HPDE6-E6E7 (cell line): ENCODE data around the gene EPS8L3.

Experiments
- DNase-seq: peaks from one replicate; pipeline ENCODE4 v3.0.0; 2011; ENCODE audit warnings: missing footprints; ENCODE audit errors: extremely low spot score

EPS8L3 gene

DNA sequence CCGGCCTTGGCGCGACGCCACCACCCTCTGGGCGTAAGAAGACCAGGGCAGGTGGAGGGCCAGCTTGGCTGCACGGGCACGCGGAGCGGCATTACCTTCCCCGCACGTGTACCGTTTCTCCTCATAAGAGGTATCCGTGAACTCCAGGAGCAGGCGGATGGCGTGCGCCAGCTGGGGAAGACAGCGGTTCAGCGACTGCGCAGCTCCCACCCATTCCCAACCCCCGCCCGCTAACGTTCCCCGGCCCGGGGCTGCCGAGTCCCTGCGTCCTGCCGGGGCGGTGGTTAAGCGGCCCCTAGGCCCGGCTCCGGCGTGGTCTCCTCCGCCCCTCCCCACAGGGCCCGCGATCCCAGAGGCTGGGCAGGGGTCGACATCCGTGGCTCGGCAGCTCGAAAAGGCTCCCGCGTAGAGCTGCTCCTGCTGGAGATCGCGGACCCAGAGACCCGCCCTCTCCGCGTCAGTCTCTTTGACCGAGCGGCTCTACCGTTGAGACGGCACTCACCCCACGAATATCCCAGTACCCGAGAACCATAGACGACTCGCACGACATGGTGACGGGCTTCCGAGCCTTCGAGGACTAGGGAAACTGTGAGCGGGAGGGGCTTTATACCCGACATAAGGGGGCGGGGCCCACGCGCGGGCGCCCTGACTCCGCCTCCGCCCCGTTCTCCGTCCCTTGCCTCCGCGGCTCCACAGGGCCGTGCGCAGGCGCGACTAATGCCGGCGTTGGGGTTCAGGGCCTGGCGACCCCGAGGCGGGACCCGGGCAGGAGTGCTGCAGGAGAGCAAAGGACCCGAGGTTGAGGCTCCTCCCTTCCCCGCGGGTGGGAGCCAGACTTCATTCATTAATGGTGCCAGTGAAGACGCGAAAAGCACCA is 23.7 kb downstream of the EPS8L3 start:
- peak; percentile 66 for DNase-seq

DNA sequence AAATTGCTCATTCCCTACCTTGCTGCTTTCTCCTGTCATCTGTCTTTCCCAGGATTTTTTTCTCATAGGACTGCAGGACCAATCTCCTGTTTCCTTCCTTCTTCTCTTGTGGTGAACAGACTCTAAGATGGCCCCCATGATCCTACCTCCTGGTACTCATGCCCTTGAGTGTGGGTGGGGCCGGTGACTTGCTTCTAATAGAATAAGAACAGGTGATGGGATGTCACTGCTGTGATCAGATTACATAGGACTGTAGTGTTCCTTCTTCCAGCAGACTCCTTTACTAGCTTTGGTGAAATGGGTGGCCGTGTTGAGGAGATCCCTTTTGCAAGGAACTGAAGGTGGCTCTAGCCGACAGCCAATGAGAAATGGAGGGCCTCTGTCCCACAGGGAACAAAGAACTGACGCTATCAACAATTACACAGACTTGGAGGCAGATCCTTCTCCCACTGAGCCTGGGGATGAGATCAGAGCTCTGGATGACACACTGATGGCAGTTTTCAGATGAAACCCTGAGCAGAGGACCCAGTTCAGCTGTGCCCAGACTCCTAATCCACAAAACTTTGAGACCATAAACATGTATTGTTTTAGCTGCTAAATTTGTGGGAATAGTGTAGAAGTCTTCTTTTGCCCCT is 30.4 kb downstream of the EPS8L3 start:
- no peak for DNase-seq

DNA sequence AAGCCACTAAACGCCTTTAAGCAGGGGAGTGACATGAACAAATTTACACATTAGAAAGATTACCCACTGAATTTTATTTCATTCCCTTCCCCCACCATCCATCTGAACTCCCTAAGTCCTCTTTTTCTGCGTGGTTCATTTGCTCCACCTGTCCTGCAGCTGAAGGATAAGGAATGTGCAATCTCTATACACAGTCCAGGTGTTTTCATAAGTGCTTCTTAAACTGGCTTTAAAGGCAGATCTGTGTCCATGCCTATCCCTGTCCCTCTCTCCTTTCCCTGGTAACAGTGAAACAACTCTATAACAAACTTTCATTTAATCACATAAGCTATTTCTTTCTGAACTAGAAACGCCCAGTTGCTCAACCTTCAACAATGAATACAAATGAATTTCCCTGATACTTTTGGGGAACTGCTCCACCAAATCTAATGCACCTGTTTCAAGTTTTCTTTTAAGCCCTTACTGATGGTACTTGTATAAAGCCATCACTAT is 31.3 kb downstream of the EPS8L3 start:
- DNase-seq = no peak

DNA sequence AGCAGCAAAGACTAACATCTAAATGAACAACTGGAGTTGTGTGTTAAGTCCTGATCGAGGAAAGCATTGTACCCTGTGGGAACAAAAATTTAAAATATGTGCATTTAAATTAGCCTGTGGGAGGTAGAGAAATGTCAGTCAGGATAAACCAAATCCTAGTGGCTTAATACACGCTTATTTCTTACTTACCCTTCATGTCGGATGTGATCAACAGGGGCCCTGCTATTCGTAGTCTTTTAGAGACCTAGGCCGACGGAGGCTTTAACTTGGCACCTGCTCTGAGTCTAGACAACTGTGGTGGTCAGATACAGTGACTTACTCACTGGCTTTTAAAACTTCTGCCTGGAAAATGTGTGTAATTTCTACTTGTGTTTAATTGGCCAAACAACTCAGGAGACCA is 33.1 kb downstream of the EPS8L3 start:
- DNase-seq = no peak

DNA sequence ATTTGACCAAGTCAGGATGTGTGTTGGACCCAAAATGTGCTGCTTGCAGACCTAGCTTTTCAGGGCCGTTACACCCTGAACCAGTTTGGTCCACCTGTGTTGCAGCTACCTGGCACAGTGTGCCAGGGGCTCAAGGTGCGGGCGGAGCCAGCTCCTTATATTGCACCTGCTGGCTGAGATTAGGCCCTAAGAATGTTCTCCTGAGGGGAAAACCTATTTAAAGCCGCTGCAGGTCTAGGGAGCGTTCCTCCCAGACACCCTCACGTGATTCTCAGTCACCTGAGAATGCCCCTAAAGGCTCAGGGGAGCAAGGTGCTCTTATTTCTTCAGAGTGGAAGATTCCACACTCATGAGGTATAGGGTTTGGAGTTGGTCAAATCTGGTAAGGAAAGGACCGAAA is 34.9 kb downstream of the EPS8L3 start:
- no peak for DNase-seq

DNA sequence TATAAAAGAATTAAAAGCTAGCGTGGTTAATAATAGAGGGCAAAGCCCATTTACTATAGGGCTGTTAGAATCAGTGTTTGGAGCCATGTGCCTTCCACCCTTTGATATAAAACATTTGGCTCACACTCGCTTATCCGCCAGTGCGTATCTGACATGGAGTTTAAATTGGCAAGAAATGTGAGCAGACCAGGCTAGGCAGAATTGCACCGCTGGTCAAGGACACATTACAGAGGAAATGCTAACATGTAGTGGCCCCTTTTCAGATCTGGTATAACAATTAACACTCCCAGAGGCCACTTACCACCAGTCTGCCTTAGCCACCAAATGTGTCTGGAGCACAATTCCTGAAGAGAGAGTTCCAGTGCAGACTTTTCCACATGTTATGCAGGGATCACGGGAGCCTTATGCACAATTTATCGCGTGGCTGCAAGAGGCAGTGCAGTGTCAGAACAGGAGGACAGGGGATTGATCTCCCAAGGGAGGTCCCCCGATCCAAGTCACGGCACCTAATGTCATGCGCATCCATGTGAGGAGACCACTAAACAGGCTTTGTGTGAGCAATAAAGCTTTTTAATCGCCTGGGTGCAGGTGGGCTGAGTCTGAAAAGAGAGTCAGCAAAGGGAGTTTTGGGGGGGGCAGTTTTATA is 36.9 kb downstream of the EPS8L3 start:
- DNase-seq = no peak

DNA sequence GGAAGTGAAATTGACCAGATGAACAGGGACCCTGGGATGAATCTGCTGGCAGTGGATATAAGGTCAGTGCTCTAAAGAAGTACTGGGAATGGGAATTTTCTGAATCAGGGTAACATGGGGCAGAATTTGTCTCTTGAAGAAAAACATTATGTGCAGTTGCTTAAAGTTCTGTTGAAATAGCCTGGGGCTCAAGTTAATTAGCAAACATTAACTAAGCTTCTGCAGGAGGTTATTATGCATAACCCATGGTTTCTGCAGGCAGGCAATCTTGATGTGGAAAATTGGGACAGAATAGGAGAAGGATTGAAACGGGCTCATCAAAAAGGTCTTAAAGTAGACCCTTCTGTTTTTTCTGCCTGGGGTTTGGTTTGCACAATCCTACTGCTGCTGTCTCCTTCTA is 37.7 kb downstream of the EPS8L3 start:
- no peak for DNase-seq

DNA sequence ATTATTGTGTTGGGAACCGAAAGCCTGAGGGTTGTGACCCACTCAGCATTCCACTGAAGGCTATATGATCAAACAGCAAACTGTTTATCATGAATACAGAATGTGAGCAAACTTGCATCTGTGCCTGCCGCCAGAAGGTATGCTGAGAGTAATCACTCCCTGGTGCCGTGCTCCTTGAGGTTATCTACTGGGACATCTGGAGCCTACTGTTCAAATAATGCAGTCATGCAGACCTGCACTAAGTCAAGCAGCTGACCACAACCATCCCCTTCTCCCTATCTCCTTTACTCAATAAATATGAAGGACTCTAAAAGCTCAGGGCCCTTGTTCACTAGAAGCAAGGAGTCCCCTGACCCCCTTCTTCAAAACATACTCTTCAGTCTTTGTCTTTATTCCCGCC is 38.2 kb downstream of the EPS8L3 start:
- DNase-seq = no peak

DNA sequence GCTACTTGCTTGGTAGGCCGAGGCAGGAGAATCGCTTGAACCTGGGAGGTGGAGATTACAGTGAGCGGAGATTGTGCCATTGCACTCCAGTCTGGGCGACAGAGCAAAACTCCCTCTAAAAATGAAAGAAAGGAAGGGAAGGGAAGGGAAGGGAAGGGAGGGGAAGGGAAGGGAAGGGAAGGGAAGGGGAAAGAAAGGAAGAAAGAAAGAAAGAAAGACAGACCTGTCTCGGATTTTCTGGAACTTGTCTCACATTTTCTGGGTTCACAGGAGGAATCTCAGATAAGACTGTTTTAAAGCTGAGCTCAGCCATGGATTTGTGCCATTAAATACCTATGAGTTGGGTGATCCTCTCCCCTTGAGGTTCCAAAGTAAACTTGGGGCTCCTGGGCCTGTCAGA is 38.8 kb downstream of the EPS8L3 start:
- no peak for DNase-seq

DNA sequence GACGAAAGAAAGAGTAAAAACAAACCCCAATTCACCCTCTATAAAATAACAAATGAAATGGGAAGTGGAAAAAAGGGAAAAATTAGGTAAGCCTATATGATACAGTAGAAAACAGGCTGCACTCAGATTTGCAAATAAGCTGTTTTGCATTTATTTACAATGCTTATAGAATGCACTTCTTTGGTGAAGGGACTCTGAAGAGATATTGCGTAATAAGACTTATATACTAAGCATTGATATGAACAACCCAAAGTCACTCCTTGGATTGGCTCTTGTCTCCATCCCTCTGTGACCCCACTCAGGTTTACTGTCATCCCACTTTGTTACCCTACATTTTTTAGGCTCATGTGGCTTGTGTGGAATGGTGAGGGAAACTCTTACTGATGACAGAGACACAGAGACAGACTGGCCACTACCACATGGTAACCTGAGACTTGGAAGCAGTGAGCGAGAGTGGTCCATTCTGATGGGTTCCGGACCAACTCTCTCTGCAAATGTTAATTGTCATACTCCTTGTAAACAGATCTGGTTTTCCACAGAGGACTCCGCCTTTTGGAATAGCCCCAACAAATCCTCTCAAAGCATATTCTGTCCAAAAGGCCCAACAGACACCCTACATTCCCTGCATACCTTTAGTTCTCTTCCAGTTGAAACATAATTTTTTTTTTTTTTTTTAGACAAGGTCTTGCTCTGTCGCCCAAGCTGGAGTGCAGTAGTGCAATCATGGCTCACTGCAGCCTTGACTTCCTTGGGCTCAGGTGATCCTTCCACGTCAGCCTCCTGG is 40.6 kb downstream of the EPS8L3 start:
- no peak for DNase-seq

DNA sequence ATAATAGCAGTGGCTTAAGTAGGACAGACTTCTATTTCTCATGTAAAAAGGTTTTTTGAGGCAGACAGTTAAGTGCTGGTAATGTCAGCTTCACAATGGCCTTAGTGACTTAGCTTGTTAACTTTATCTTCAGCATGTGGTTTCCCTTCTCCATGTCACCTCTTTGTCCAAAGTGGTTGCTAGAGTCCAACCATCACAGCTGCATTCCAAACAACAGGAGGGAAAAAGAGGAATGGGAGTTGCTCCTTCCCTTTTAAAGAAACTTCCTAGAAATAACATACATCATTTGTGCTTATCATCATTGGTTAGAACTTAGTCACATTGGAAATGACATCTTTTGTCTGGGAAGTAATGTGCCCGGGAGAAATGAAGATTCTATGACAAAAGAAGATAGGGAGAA is 41.8 kb downstream of the EPS8L3 start:
- no peak for DNase-seq

DNA sequence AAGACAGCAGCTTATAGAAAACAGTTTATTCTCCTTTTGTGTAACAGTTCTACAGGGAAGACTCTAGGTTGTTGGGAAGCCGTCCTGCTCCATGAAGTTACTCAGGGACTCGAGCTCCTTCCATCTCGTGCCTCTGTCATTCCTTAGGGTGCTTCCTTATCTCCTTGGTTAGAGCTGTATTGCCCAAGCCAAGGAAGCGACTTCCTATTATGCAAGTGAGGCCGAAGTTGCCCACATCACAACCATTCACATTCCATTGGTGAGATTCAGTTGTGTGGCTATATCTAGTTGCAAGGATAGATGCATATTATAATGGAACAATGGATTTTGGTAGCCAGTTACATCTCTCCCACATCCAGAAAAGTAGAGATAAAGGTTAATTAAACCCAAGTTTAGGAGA is 42.7 kb downstream of the EPS8L3 start:
- DNase-seq = no peak

DNA sequence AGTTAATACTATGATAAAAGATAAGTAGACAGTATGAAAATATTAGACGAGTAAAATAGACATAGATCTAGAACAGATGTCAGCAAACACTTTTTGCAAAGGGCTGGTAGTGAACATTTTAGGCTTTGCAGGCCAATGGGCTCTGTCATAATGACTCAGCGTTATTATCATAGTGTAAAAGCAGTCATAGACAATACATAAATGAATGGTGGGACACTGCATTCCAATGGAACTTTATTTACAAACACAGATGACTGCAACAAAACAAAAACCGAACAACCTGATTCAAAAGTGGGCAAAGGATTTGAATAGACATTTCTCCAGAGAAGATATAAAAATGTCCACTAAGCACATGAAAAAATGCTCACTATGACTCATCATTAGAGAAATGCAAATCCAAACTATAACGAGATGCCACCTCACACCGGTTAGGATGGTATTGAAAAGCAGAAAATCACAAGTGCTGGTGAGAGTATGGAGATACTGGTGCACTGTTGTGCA is 44.3 kb downstream of the EPS8L3 start:
- DNase-seq = no peak

DNA sequence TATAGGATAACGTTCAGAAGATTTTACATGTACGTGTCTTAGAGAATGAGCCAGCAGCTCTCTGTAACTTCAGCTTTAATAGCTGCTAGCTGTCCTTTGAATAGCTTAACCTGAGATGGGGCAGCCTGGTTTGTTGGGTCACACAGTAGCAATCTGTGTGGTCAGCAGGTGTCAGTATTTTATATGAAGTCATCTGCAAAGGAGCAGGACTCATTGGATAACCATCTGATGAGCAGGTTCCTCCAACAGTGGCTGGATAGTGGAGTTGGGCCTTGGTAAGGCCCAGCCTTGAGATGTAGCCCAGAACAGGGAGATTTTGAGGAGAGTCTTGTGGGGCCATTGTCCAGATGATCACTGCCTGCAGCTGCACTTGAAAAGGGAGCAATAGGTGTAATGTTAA is 45.2 kb downstream of the EPS8L3 start:
- peak; percentile 13 for DNase-seq

DNA sequence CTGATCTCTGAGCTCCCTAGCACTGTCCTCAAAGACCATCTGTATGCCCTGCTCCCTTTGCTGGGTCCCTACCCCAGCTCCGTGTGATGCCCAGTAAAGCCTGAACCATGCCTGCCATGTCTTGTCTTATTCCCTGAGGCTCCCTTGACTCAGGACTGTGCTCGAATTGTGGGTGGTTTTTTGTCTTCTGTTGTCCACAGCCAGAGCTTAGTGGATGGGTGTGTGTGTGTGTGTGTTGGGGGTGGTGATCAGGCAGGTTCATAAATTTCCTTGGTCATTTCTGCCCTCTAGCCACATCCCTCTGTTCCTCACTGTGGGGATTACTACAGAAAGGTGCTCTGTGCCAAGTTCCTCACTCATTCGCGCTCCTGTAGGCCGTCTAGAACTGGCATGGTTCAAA is 46.0 kb downstream of the EPS8L3 start:
- no peak for DNase-seq

DNA sequence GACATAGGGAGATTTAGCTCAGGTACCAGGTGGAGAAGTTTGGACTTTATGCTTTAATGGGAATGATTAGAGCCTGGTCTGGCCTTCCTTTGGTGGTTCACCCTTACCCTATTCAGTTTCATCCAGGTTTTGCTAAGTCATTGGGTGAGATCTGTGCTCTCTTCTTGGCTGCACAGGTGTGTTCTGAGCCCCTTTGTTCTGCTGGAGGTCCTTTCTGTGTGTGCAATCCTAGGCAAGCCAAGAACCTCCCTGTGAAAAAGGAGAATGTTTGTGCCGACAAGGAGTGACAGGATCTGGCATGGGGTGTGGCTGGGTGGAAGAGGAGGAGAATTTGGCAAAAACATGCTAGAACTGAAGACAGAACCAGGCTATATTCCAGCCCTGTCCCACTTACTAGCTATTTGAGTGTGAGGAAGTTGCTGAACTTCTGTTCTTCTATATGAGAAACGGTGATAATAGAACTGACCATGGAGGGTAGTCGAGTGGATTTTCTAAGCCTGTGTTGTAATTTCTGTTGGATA is 47.1 kb downstream of the EPS8L3 start:
- no peak for DNase-seq

DNA sequence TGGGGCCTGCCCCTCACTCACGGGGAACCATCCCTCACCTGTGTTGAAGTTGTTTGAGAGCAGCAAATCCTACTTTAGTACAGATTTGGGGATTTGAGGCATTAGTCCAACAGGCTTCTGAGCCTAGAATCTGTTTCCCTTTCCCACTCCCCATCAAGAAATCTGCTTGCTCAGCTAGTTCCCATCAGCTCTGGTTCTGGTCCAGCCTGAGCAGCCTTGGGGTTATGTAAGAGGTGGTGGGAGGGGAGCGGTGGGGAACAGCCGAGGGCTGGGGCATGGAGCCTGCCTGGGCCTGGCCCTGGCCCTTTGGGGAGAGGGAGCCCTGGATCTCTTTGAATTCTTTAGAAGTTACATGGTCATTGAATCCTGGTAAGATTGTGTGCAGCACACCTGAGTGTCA is 47.6 kb downstream of the EPS8L3 start:
- no peak for DNase-seq

DNA sequence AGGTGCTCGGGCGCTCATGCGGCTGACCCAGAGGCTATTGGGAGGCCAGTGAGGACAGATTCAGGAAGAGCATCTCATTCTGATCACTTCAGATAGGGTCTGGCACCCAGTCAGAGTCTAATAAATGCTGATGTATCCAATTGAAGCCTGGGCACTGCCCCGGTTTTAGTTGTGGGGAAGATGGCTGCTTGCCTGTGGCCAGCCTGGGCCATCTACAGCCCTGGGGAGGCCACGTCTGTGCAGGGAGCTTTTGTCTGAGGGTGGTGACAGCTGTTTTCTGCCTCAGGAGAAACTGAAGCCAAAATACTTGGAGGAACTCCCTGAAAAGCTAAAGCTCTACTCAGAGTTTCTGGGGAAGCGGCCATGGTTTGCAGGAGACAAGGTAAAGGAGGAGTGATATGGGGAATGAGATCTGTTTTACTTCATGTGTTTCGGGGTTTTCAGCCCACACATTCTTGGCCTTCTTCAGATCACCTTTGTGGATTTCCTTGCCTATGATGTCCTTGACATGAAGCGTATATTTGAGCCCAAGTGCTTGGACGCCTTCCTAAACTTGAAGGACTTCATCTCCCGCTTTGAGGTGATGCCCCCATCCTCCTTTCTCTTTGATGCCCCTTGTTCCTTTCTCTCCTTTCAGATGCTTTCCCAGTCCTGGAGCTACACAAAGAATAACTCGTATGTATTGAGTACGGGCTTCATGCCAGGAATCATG is 48.9 kb downstream of the EPS8L3 start:
- no peak for DNase-seq

DNA sequence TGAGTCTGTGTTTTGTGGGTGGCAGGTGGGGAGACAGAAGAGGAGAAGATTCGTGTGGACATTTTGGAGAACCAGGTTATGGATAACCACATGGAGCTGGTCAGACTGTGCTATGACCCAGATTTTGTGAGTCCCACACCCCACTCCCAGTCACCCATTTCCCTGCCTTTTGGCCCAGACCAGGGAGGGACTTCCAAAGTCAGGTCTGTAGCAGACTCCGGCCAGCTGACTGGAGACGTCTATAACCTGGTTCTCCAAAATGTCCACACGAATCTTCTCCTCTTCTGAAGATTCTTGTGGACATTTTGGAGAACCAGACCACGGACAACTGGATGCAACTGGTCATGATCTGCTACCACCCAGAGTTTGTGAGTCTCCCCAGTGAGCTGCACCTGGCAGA is 50.1 kb downstream of the EPS8L3 start:
- DNase-seq = no peak

DNA sequence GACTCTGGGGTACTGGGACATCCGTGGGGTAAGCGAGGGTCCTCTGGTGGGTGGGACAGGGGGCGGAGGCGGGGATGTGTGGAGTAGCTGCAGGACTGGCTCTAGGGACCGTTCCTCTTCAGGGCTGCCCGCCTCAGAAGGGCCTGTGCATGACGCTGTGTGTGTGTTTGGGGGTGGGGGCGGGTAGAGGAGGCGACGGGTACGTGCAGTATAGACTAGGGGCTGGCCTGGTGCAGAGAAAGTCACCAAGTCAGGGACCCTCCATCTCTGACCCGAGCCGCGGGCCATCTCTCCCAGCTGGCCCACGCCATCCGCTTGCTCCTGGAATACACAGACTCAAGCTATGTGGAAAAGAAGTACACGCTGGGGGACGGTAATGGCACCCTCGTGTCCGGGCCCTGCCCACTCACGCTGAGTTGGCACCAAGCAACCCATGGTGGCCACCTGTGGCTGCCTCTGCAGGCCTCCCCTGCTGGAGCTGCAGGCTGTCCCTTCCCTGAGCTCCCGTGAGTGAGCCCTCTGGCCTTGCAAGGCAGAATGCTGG is 51.3 kb downstream of the EPS8L3 start:
- no peak for DNase-seq
